Measurements from ENCODE around the gene TMPRSS2.
A peak's percentile ranks its signal among the peaks of the same experiment; 100 is the strongest.
"Not testable (repeated sequence)": the region's sequence is repeated elsewhere in the genome, so short reads cannot be mapped to it uniquely, and the experiment has no call there.

Gene TMPRSS2

GRCh38 chr21:41427556-41427955 is 80.4 kb downstream of the TMPRSS2 start:
- TF ChIP-seq POLR2A (IDR thresholded peaks at IDR 0.05; ENCODE audit: low read depth, low read length), result no peak
- DNase-seq (ENCODE audit: insufficient read length, low spot score), result no peak
- no peak for FAIRE-seq

- DNase-seq (ENCODE audit: insufficient read length, low spot score), result no peak
- FAIRE-seq, result no peak
- no peak for TF ChIP-seq POLR2A (IDR thresholded peaks at IDR 0.05; ENCODE audit: low read depth, low read length)
Measured at GRCh38 chr21:41426676-41427404, 81.1 kb downstream of the TMPRSS2 start.

GRCh38 chr21:41425954-41426675 is 81.8 kb downstream of the TMPRSS2 start, which contains the start of gene MX1:
Gene MX1 (plus strand): TSS chr21:41426239. CDS start chr21:41432071, 5,832 bp downstream.
- DNase-seq (ENCODE audit: insufficient read length, low spot score) (no peak), FAIRE-seq (no peak)
- TF ChIP-seq POLR2A (IDR thresholded peaks at IDR 0.05; ENCODE audit: low read depth, low read length), result peak; percentile 25; the same call in 1 of the 2 replicates

GRCh38 chr21:41425588-41425953 is 82.4 kb downstream of the TMPRSS2 start:
- DNase-seq (ENCODE audit: insufficient read length, low spot score) (no peak), FAIRE-seq (no peak)
- no peak for TF ChIP-seq POLR2A (IDR thresholded peaks at IDR 0.05; ENCODE audit: low read depth, low read length)

GRCh38 chr21:41423305-41423636 is 84.7 kb downstream of the TMPRSS2 start:
- FAIRE-seq; DNase-seq (ENCODE audit: insufficient read length, low spot score): not testable (repeated sequence)

- no peak for FAIRE-seq
- no peak for TF ChIP-seq POLR2A (IDR thresholded peaks at IDR 0.05; ENCODE audit: low read depth, low read length)
- no peak for DNase-seq (ENCODE audit: insufficient read length, low spot score)
Measured at GRCh38 chr21:41422546-41423304, 85.2 kb downstream of the TMPRSS2 start.

GRCh38 chr21:41420998-41421397 is 87.0 kb downstream of the TMPRSS2 start:
- not testable (repeated sequence) for FAIRE-seq; DNase-seq (ENCODE audit: insufficient read length, low spot score)

- FAIRE-seq, result no peak
- peak; percentile 39; the same call in 1 of the 2 replicates for TF ChIP-seq POLR2A (IDR thresholded peaks at IDR 0.05; ENCODE audit: low read depth, low read length)
Measured at GRCh38 chr21:41419921-41420862, 87.8 kb downstream of the TMPRSS2 start.

GRCh38 chr21:41418956-41419680 is 88.8 kb downstream of the TMPRSS2 start:
- no peak for DNase-seq (ENCODE audit: insufficient read length, low spot score)
- no peak for FAIRE-seq
- TF ChIP-seq POLR2A (IDR thresholded peaks at IDR 0.05; ENCODE audit: low read depth, low read length), result no peak

More at GRCh38 chr21:41419921-41420862, 87.8 kb downstream of the TMPRSS2 start:
- peak; percentile 92 for DNase-seq (ENCODE audit: insufficient read length, low spot score)

GRCh38 chr21:41418393-41418792 is 89.6 kb downstream of the TMPRSS2 start:
- TF ChIP-seq POLR2A (IDR thresholded peaks at IDR 0.05; ENCODE audit: low read depth, low read length), result no peak
- FAIRE-seq, result no peak
- DNase-seq (ENCODE audit: insufficient read length, low spot score), result no peak

GRCh38 chr21:41417505-41417904 is 90.5 kb downstream of the TMPRSS2 start:
- DNase-seq (ENCODE audit: insufficient read length, low spot score); FAIRE-seq: not testable (repeated sequence)

Measured in H54 (cell line).